NCI-H1930 (cell line): Measurements from ENCODE around the gene SLC3A2.
"Not testable (repeated sequence)": the region's sequence is repeated elsewhere in the genome, so short reads cannot be mapped to it uniquely, and the experiment has no call there.

Experiments used
- DNase-seq, 2 experiments: peaks; one replicate each; lab custom pipeline; 2025; lab: John Stamatoyannopoulos, UW

SLC3A2 gene

GRCh38 chr11:62930666-62931065, 50.0 kb downstream of the SLC3A2 start:
- DNase-seq, result no peak

DNA sequence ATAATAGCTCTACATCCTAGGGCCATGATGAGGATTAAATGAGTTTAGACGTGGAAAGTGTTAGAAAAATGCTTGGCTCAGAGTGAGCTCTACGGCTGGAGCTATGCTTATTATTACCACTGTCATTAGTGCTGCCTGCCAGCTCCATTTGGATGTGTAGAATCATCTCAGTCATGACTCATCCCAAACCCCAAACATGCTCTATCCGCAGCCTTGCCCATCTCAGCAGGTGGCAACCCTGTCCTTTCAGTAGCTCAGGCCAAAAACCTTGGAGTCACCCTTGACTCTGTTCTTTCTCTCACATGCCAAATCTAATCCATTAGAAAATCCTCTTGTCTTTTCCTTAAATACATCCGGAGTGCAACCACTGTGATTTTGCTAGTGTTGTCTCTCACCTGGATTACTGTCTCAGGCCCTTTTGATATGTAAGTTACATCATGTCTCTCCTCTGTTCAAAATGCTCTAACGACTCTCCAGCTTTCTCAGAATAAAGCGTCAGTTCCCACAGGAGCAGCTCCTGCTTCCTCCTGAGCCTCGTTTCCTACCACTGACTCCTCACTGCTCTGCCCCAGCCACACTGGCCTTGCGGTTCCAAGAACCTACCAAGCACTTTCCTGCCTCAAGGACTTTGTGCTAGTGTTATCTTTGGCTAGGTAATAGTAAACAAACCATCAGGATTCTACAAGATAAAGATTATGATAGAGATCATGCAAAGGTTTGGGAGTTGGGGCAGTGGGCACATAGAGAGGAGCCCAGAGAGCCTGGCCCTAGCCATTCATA, 51.0 kb downstream of the SLC3A2 start:
- DNase-seq, result no peak

DNA sequence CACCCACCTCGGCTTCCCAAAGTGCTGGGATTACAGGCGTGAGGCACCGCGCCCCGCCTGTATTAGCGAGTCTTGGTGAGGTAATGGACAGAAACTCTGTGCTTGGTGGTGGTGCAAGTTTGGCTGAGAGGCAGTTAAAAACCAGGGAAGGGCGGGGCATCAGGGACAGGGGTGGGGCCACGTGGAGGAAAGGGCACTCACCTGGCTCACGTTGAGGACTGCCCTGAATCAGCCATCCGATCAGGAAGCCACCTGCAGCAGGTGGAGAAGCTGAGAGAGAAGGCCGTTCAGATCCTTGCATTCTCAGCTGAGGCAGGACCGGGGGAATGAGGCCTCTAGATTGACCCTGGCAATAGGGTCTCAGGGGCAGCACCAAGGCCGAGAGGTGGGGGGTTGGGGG, 52.6 kb downstream of the SLC3A2 start:
- no peak for DNase-seq

DNA sequence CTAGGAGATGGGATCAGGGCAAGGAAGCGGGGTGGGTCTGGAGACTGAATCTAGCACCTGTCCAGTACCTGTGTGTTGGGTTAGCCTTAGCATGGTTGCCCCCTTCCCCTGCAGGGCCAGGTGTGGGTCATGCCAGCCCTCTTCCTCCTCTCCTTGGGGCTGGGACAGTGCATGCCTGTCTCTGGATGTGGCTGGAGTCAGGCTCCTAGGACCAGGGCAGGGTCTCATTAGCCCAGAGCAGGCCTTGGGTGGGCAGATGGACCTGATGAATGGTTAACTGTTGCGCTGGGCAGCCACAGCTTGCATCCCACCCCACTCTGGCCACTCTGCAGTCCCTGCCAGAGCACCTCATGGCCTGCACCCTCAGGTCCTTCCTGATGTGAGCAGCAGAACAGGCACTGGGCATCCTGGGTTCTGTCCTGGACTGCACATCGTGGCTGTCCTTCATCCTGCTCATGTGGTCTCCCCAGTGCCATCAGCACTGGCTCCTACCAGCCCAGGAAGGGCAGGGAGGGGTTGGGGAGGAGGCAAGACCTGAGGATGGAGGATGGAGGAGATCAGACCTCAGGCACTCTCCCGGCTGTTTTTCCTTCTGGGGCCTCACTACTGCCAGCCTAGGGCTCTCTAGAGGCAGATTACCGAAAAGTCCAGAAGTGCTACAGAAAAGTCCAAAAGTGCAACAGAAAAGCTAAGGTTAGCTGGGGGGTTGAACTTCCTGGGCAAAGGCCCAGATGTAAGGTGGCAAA, 53.2 kb downstream of the SLC3A2 start:
- DNase-seq, result no peak

GRCh38 chr11:62934496-62934785, 53.7 kb downstream of the SLC3A2 start:
- no peak for DNase-seq

DNA sequence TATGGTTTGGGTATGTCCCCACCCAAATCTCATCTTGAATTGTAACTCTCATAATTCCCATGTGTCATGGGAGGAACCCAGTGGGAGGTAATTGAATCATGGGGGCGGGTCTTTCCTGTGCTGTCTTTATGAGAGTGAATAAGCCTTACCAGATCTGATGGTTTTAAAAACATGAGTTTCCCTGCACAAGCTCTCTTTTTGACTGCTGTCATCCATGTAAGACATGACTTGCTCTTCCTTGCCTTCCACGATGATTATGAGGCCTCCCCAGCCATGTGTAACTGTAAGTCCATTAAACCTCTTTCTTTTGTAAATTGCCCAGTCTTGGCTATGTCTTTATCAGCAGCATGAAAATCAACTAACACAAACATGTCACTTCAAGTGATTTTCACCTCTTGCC, 56.8 kb downstream of the SLC3A2 start:
- DNase-seq, result not testable (repeated sequence)
